Measurements from ENCODE around the gene MANBA.

- no peak for TF ChIP-seq CTCF (tag by site-specific recombination; IDR thresholded peaks at IDR 0.05)
- TF ChIP-seq, protein P1, sequence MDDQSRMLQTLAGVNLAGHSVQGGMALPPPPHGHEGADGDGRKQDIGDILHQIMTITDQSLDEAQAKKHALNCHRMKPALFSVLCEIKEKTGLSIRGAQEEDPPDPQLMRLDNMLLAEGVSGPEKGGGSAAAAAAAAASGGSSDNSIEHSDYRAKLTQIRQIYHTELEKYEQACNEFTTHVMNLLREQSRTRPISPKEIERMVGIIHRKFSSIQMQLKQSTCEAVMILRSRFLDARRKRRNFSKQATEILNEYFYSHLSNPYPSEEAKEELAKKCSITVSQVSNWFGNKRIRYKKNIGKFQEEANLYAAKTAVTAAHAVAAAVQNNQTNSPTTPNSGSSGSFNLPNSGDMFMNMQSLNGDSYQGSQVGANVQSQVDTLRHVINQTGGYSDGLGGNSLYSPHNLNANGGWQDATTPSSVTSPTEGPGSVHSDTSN (CRISPR knock-in tag; IDR thresholded peaks at IDR 0.05), result no peak
- peak; percentile 91 for TF ChIP-seq ZNF184 (tag by site-specific recombination; IDR thresholded peaks at IDR 0.05)
- no peak for TF ChIP-seq ZNF146 (tag by site-specific recombination; IDR thresholded peaks at IDR 0.05)
- TF ChIP-seq HOXA7 (CRISPR knock-in tag; IDR thresholded peaks at IDR 0.05; ENCODE audit: borderline replicate concordance), result no peak
- no peak for TF ChIP-seq ZBTB1 (tag by site-specific recombination; IDR thresholded peaks at IDR 0.05)
- no peak for TF ChIP-seq TCF7L2 (IDR thresholded peaks at IDR 0.05; ENCODE audit: borderline replicate concordance, low read depth, low read length)
- no peak for TF ChIP-seq PATZ1 (tag by site-specific recombination; IDR thresholded peaks at IDR 0.05)
- no peak for TF ChIP-seq MZF1 (tag by site-specific recombination; IDR thresholded peaks at IDR 0.05; ENCODE audit: borderline replicate concordance)
- no peak for TF ChIP-seq ZBTB20 (tag by site-specific recombination; IDR thresholded peaks at IDR 0.05)
- TF ChIP-seq ZNF24 (tag by site-specific recombination; IDR thresholded peaks at IDR 0.05), result peak; percentile 97
Observed at GRCh38 chr4:102780476-102781144, 19.8 kb upstream of the MANBA start.
